Stimulated activated CD4-positive, alpha-beta T cell treated with anti-CD3 and anti-CD28 coated beads, Interleukin-15, amount 100 ng/mL, for 48 hours (primary cell): ENCODE measurements around the gene DYRK1B.
"Not testable (repeated sequence)": the region's sequence is repeated elsewhere in the genome, so short reads cannot be mapped to it uniquely, and the experiment has no call there.

ENCODE experiments used
- DNase-seq, 2 donors: peaks; one replicate each; pipeline ENCODE4 v3.0.0-alpha.2; 2020; ENCODE audit warnings: low read depth in 2 of 2

Gene DYRK1B

GRCh38 chr19:39810424-39810823, 23.5 kb downstream of the DYRK1B start:
- DNase-seq = no peak

GRCh38 chr19:39809368-39809767, 24.6 kb downstream of the DYRK1B start:
- DNase-seq = no peak

DNA sequence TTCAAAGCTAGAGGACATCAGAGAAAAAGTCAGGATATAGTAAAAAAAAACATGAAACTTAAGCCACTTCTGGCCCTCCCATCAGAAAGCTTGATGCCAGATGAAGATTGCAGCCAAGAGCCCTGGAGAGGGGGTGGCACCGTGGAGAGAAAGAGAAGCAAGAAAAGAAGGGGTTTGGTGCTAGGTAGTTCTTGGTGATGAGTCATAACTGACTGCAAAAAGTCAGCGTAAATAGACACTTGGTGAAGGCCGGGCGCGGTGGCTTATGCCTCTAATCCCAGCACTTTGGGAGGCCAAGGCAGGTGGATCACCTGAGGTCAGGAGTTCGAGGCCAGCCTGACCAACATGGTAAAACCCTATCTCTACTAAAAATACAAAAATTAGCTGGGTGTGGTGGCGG, 25.3 kb downstream of the DYRK1B start:
- DNase-seq = not testable (repeated sequence)

DNA sequence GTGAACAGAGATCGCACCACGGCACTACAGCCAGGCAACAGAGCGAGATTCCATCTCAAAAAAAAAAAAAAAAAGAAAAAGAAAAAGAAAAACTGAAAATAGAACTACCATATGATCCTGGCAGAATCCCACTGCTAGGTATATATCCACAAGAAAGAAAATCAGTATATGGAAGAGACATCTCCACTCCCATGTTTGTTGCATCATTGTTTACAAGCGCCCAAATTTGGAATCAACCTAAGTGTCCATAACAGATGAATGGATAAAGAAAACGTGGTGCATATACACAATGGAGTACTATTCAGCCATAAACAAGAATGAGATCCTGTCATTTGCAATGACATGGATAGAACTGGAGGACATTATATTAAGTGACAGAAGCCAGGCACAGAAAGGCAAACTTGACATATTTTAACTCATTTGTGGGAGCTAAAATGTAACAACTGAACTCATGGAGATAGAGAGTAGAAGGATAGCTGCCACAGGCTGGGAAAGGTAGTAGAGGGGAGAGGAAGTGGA, 26.1 kb downstream of the DYRK1B start:
- no peak for DNase-seq

GRCh38 chr19:39805104-39805503, 28.9 kb downstream of the DYRK1B start:
- no peak for DNase-seq

GRCh38 chr19:39802958-39803357, 31.0 kb downstream of the DYRK1B start:
- DNase-seq = no peak

GRCh38 chr19:39797083-39797482, 36.9 kb downstream of the DYRK1B start:
- DNase-seq = no peak

GRCh38 chr19:39796000-39796498, 37.9 kb downstream of the DYRK1B start:
- no peak for DNase-seq

- DNase-seq = no peak
Measured at GRCh38 chr19:39795001-39795400, 39.0 kb downstream of the DYRK1B start.

DNA sequence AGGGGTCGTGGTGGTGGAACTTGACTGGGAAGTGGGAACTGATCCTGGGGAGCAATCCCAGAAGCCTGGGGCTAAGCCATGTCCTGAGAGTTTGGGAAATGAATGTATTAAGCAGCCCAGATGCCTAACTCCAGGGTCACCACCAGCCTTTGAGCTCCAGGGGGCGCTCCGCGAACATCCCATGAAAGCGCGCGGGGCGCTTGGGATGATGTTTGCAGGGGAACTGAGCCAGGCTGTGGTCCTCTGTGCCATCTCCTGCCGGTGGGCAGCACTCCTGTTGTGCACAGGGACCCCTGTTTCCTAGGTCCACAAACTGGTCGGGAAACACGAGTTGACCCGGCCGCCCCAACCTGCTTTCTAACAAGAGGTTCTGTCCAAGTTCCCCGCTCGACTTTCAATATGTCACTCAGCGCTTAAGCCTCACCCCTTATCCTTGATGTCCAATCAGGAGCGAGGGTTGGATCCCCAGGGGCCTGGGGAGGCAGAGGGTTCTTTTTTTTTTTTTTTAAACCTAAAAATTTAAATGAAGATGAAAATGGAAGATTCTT, 40.9 kb downstream of the DYRK1B start:
- DNase-seq = peak; percentile 41 to 68

DNA sequence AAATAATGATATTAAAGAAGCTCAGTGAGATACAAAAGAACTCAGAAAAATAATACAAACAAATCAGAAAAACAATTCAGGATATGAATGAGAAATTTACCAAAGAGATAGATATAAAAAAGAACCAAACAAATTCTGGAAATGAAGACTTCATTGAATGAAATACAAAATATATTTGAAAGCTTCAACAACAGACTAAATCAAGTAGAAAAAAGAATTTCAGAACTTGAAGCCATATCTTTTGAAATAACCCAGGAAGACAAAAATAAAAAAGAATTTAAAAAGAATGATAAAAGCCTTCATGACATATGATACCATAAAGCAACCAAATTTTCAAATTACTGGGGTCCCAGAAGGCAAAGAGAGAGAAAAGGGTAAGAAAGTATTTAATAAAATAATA, 45.7 kb downstream of the DYRK1B start:
- no peak for DNase-seq

DNA sequence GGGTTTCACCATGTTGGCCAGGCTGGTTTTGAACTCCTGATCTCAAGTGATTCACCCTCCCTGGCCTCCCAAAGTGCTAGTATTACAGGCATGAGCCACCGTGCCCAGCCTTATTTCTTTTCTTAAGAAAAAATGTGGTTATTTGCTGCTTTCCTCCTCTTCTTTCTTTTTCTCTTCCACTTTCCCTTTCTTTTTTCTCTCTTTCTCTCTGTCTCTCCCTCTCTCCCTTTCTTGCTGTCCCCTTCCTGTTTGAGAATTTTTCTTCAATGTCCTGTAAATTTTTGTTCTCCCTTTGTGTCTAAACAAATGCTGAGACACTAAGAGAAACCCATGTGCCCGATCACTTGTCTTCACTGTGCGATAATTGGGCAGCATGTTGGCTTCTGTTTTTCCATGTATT, 53.1 kb downstream of the DYRK1B start:
- DNase-seq = no peak

DNA sequence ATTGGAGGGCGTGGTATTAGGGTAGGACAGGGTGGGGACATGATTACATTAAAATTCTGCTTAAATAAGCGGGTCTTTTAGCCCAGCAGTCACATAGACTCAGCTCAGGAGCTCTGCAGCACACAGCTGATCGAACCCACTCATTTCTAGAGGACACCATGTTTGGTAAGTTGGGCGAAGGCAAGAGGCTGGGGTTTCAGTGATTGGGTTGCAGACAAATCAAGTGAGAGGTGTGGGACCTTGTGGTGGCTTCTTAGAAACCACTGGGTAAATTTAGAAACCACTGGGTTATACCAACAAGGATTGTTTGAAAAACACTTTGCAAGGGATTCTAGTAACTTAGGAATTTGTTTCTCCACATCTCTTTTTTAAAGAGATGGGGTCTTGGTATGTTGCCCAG, 55.2 kb downstream of the DYRK1B start, which contains the start of gene LEUTX:
Gene LEUTX, plus strand, starts transcription at position 92 of the 400 bp plus-strand sequence. Its CDS starts 67 bp downstream, at position 159.
- no peak for DNase-seq
